MG63 (cell line): ENCODE results near the gene ADAMTS2. TPM values are rescaled to one million over a fixed set of nuclear protein-coding genes. Genes with fewer than 3 reads are reported as not detected.
A peak's percentile ranks its signal among the peaks of the same experiment; 100 is the strongest.

Experiments used
- DNase-seq: peaks from one replicate; pipeline ENCODE4 v3.0.0-alpha.2; 2020
- H3K27me3 ChIP-seq: fragments of 250-450 bp; sonication (Bioruptor Pico); 2 replicates; pipeline ENCODE4 v1.5.1; 2020; ENCODE audit warnings: mild to moderate bottlenecking, moderate library complexity
- H3K36me3 ChIP-seq: fragments of 250-450 bp; sonication (Bioruptor Pico); 2 replicates; pipeline ENCODE4 v1.5.1; 2020; ENCODE audit warnings: mild to moderate bottlenecking, moderate library complexity
- H3K4me3 ChIP-seq: fragments of 250-450 bp; sonication (Bioruptor Pico); 2 replicates; pipeline ENCODE4 v1.5.1; 2020; ENCODE audit warnings: mild to moderate bottlenecking, moderate library complexity
- H3K9me3 ChIP-seq: fragments of 250-450 bp; sonication (Bioruptor Pico); 2 replicates; pipeline ENCODE4 v1.5.1; 2020; ENCODE audit warnings: mild to moderate bottlenecking, moderate library complexity
- total RNA-seq: library from RNA; depleted of rRNA; stranded (reverse); fragments of >200 nt; shearing (Covaris generic); gene quantifications from 2 replicates; pipeline ENCODE4 v1.2.3, GENCODE V29; 2014; ENCODE audit warnings: low replicate concordance

Gene ADAMTS2
- total RNA-seq, 1 experiment from 2014 or later, result 141 TPM

GRCh38 chr5:179255527-179256327 lies 89.5 kb downstream of the ADAMTS2 start:
- Histone ChIP-seq H3K27me3 (no peaks in the 10 kb centered on the region), H3K4me3 (no peak overlapping the region), H3K9me3 (no peaks in the 10 kb centered on the region), H3K36me3 (peaks cover 76% of the 10 kb centered on the region)
- DNase-seq, result no peak

- peak; percentile 45 for DNase-seq
These were observed 90.5 kb downstream of the ADAMTS2 start for GRCh38 chr5:179254638-179255271.

GRCh38 chr5:179253730-179254129 lies 91.5 kb downstream of the ADAMTS2 start:
- H3K36me3 ChIP-seq, result peaks cover 72% of the 10 kb centered on the region
- H3K27me3 ChIP-seq, result no peaks in the 10 kb centered on the region
- H3K9me3 ChIP-seq, result peaks cover 7% of the 10 kb centered on the region
- H3K4me3 ChIP-seq, result no peak overlapping the region
- DNase-seq, result no peak

More at GRCh38 chr5:179254638-179255271, 90.5 kb downstream of the ADAMTS2 start:
- H3K9me3 ChIP-seq, result peaks cover under 1% of the 10 kb centered on the region; the same call in 1 of the 2 replicates
- peaks cover 72% of the 10 kb centered on the region for H3K36me3 ChIP-seq
- H3K4me3 ChIP-seq, result no peak overlapping the region
- no peaks in the 10 kb centered on the region for H3K27me3 ChIP-seq

GRCh38 chr5:179251276-179251969 lies 93.8 kb downstream of the ADAMTS2 start:
- H3K36me3 ChIP-seq, result peaks cover 64% of the 10 kb centered on the region
- H3K4me3 ChIP-seq, result no peak overlapping the region
- no peaks in the 10 kb centered on the region for H3K27me3 ChIP-seq
- no peak for DNase-seq
- H3K9me3 ChIP-seq, result peaks cover 22% of the 10 kb centered on the region

- Histone ChIP-seq H3K27me3 (no peaks in the 10 kb centered on the region), H3K4me3 (no peak overlapping the region), H3K36me3 (peaks cover 64% of the 10 kb centered on the region), H3K9me3 (peaks cover 28% of the 10 kb centered on the region)
- DNase-seq, result no peak
These were observed 94.6 kb downstream of the ADAMTS2 start for GRCh38 chr5:179250561-179251225.

- Histone ChIP-seq H3K36me3 (peaks cover 56% of the 10 kb centered on the region), H3K27me3 (no peaks in the 10 kb centered on the region), H3K9me3 (peaks cover 35% of the 10 kb centered on the region), H3K4me3 (no peak overlapping the region)
- no peak for DNase-seq
These were observed 99.0 kb downstream of the ADAMTS2 start for GRCh38 chr5:179246227-179246626.

GRCh38 chr5:179245031-179245430 lies 100.2 kb downstream of the ADAMTS2 start:
- H3K4me3 ChIP-seq, result no peak overlapping the region
- no peak for DNase-seq
- H3K9me3 ChIP-seq, result peaks cover 35% of the 10 kb centered on the region
- peaks cover 58% of the 10 kb centered on the region for H3K36me3 ChIP-seq
- no peaks in the 10 kb centered on the region for H3K27me3 ChIP-seq

- H3K9me3 ChIP-seq, result peaks cover 28% of the 10 kb centered on the region
- DNase-seq, result no peak
- no peak overlapping the region for H3K4me3 ChIP-seq
- no peaks in the 10 kb centered on the region for H3K27me3 ChIP-seq
- H3K36me3 ChIP-seq, result peaks cover 60% of the 10 kb centered on the region
These were observed 101.2 kb downstream of the ADAMTS2 start for GRCh38 chr5:179244044-179244443.

- no peak for DNase-seq
- no peaks in the 10 kb centered on the region for H3K27me3 ChIP-seq
These were observed 101.9 kb downstream of the ADAMTS2 start for GRCh38 chr5:179243333-179243732.

GRCh38 chr5:179242676-179243075 lies 102.6 kb downstream of the ADAMTS2 start:
- H3K4me3 ChIP-seq, result no peak overlapping the region
- H3K27me3 ChIP-seq, result no peaks in the 10 kb centered on the region
- DNase-seq, result no peak
- H3K9me3 ChIP-seq, result peaks cover 26% of the 10 kb centered on the region
- peaks cover 70% of the 10 kb centered on the region for H3K36me3 ChIP-seq

More at GRCh38 chr5:179243333-179243732, 101.9 kb downstream of the ADAMTS2 start:
- Histone ChIP-seq H3K36me3 (peaks cover 67% of the 10 kb centered on the region), H3K4me3 (no peak overlapping the region), H3K9me3 (peaks cover 28% of the 10 kb centered on the region)

- no peak for DNase-seq
- no peak overlapping the region for H3K4me3 ChIP-seq
- H3K9me3 ChIP-seq, result peaks cover 20% of the 10 kb centered on the region
- H3K27me3 ChIP-seq, result no peaks in the 10 kb centered on the region
- H3K36me3 ChIP-seq, result peaks cover 74% of the 10 kb centered on the region
These were observed 103.4 kb downstream of the ADAMTS2 start for GRCh38 chr5:179241764-179242370.

GRCh38 chr5:179241175-179241574 lies 104.1 kb downstream of the ADAMTS2 start:
- H3K36me3 ChIP-seq, result peaks cover 75% of the 10 kb centered on the region
- no peaks in the 10 kb centered on the region for H3K27me3 ChIP-seq
- DNase-seq, result no peak
- H3K9me3 ChIP-seq, result peaks cover 13% of the 10 kb centered on the region
- no peak overlapping the region for H3K4me3 ChIP-seq

GRCh38 chr5:179240561-179240960 lies 104.7 kb downstream of the ADAMTS2 start:
- no peaks in the 10 kb centered on the region for H3K27me3 ChIP-seq
- H3K4me3 ChIP-seq, result no peak overlapping the region
- peaks cover 9% of the 10 kb centered on the region for H3K9me3 ChIP-seq
- no peak for DNase-seq
- peaks cover 77% of the 10 kb centered on the region for H3K36me3 ChIP-seq

GRCh38 chr5:179239256-179240135 lies 105.8 kb downstream of the ADAMTS2 start:
- no peak for DNase-seq
- peaks cover 83% of the 10 kb centered on the region for H3K36me3 ChIP-seq
- H3K27me3 ChIP-seq, result no peaks in the 10 kb centered on the region
- no peak overlapping the region for H3K4me3 ChIP-seq
- peaks cover 4% of the 10 kb centered on the region for H3K9me3 ChIP-seq

- H3K36me3 ChIP-seq, result peaks cover 82% of the 10 kb centered on the region
- H3K4me3 ChIP-seq, result no peak overlapping the region
- peaks cover 2% of the 10 kb centered on the region for H3K9me3 ChIP-seq
- H3K27me3 ChIP-seq, result no peaks in the 10 kb centered on the region
- DNase-seq, result no peak
These were observed 106.7 kb downstream of the ADAMTS2 start for GRCh38 chr5:179238628-179238970.
